Chondrocyte (in vitro differentiated cells): ENCODE data around the gene TRMT1. TPM values are rescaled to one million over a fixed set of nuclear protein-coding genes. Genes with fewer than 3 reads are reported as not detected.

Experiments
- DNase-seq: peaks from one replicate; pipeline ENCODE4 v3.0.0; 2021; ENCODE audit warnings: mixed read lengths, low spot score
- H3K27ac Mint-ChIP-seq: one replicate; pipeline ENCODE4 v1.8.0; 2021; ENCODE audit warnings: mild to moderate bottlenecking, moderate library complexity, mixed read lengths; ENCODE audit not compliant: unreplicated experiment
- H3K27me3 Mint-ChIP-seq: 2 replicates; pipeline ENCODE4 v1.8.0; 2021; ENCODE audit warnings: low read depth, mixed read lengths
- H3K36me3 Mint-ChIP-seq: 2 replicates; pipeline ENCODE4 v1.8.0; 2021; ENCODE audit warnings: low read depth, mixed read lengths
- H3K4me1 Mint-ChIP-seq: 2 replicates; pipeline ENCODE4 v1.8.0; 2021; ENCODE audit warnings: low read depth, mild to moderate bottlenecking, mixed read lengths
- H3K4me3 Mint-ChIP-seq: one replicate; pipeline ENCODE4 v1.8.0; 2021; ENCODE audit warnings: mild to moderate bottlenecking, moderate library complexity, mixed read lengths; ENCODE audit not compliant: unreplicated experiment
- H3K9me3 Mint-ChIP-seq: 2 replicates; pipeline ENCODE4 v1.8.0; 2021; ENCODE audit warnings: low read depth, mixed read lengths
- CTCF ChIP-seq: fragments of 200-600 bp; sonication (generic); IDR thresholded peaks from 2 replicates; pipeline ENCODE4 v1.5.0; 2021; ENCODE audit warnings: antibody characterized with exemption, mild to moderate bottlenecking, moderate library complexity
- total RNA-seq: library from RNA; stranded (reverse); gene quantifications from 3 replicates; pipeline ENCODE4 v1.2.1, GENCODE V29; 2021

Gene TRMT1
- total RNA-seq, 1 donor from 2014 or later, result 25.4 TPM

GRCh38 chr19:13085666-13086065, 30.9 kb downstream of the TRMT1 start:
- no peak for TF ChIP-seq CTCF
- peaks cover 30% of the 10 kb centered on the region for H3K36me3 Mint-ChIP-seq
- no peak for DNase-seq
- H3K4me1 Mint-ChIP-seq, result peaks cover 40% of the 10 kb centered on the region
- peaks cover 2% of the 10 kb centered on the region for H3K27me3 Mint-ChIP-seq
- H3K9me3 Mint-ChIP-seq, result no peaks in the 10 kb centered on the region
- no peak overlapping the region for H3K4me3 Mint-ChIP-seq
- H3K27ac Mint-ChIP-seq, result no peak overlapping the region

- DNase-seq, result no peak
- TF ChIP-seq CTCF, result no peak
- Mint-ChIP-seq H3K4me3 (no peak overlapping the region), H3K36me3 (peaks cover 31% of the 10 kb centered on the region), H3K9me3 (no peaks in the 10 kb centered on the region), H3K27me3 (peaks cover 2% of the 10 kb centered on the region), H3K4me1 (peaks cover 47% of the 10 kb centered on the region), H3K27ac (no peak overlapping the region)
Observed at GRCh38 chr19:13083627-13084026, 32.9 kb downstream of the TRMT1 start.

DNA sequence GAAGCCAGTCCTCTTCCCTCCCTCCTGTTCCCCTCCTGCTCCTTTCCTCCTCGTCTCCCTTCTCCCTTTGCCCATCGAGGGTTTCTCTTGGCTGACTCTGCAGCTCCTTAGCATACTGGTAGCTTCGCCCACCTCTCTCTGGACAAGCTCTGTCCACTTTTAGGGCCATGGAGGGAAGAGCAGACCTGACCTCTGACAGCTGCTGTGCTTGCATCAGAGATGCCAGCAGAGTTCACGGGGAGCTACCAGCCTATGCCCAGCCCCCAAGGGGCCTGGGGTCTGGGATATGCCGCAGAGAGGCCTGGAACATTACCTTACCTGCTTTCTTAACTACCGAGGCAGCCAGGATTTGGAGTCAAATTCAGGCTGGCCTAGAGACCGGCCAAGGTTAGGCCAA, 33.5 kb downstream of the TRMT1 start:
- no peak for TF ChIP-seq CTCF
- peaks cover 29% of the 10 kb centered on the region for H3K36me3 Mint-ChIP-seq
- no peaks in the 10 kb centered on the region for H3K9me3 Mint-ChIP-seq
- peak overlapping the region; percentile 89 for H3K27ac Mint-ChIP-seq
- peaks cover 2% of the 10 kb centered on the region for H3K27me3 Mint-ChIP-seq
- peaks cover 47% of the 10 kb centered on the region for H3K4me1 Mint-ChIP-seq
- DNase-seq, result no peak
- H3K4me3 Mint-ChIP-seq, result no peak overlapping the region

DNA sequence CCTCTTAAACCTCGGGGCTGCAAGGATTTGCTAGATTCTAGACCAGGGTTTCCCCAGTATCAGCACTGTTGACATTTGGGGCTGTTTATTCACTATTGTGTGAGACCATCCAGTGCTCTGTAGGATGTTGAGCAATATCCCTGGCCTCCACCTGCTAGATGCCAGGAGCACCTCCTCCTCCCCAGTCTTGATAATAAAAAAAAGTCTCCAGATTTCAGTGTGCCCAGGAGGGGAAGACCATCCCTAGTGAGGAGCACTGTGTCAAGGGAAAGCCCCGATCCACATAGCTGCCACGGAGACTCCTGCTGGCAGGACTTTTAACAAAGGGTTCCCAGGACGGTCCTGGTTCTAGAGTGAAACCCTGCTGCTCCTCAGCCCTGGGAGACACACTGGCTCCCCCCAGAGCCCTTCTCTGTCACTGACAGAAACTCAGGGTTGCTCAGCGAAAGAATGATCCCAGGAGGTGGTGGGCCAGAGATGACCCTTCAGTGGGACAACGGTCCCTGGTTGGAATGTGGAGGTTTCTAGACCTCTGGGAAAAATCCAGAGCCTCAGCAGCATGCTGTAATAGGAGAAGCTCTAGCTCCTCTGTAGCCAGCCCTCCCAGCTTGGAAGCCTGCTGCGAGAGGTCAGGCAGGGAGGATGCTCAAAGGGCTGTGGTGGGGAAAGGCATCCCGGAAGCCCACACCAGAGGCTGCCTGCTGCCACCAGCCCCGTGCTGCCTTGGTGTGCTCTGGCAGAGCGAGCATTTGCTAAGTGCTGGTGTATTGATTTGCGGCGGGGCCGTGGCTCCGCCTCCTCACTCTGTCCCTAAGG, 34.1 kb downstream of the TRMT1 start:
- DNase-seq, result no peak
- Mint-ChIP-seq H3K27ac (peak overlapping the region; percentile 89), H3K4me3 (no peak overlapping the region), H3K4me1 (peaks cover 47% of the 10 kb centered on the region), H3K27me3 (peaks cover 2% of the 10 kb centered on the region), H3K36me3 (peaks cover 29% of the 10 kb centered on the region), H3K9me3 (no peaks in the 10 kb centered on the region)
- peak; percentile 82 for TF ChIP-seq CTCF

DNA sequence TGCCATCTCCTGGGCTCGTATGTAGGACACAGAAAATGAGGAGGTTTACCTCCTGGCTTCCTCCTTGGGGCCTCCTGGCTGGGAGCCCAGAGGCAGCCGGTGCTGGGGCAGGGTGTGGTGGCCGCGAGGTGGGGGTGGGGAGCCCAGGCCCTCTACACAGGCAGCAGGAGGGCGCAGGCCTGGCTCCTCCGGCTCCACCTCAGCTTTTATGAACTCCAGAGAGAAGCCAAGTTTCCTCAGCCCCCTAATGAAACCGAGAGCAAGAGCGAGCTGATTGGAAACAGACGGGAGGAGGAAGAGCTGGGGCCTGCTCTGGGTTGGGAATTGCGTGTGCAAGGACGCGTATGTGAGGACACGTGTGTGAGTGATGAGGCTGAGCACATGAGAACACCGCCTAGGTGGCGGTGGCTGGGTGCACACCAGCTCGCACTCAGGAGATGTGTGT, 37.0 kb downstream of the TRMT1 start:
- no peaks in the 10 kb centered on the region for H3K27me3 Mint-ChIP-seq
- H3K9me3 Mint-ChIP-seq, result no peaks in the 10 kb centered on the region
- DNase-seq, result no peak
- peak overlapping the region; percentile 45 for H3K27ac Mint-ChIP-seq
- no peak overlapping the region for H3K4me3 Mint-ChIP-seq
- TF ChIP-seq CTCF, result peak; percentile 9
- peaks cover 40% of the 10 kb centered on the region for H3K4me1 Mint-ChIP-seq
- H3K36me3 Mint-ChIP-seq, result peaks cover 23% of the 10 kb centered on the region
